ENCODE measurements around the gene RALGDS. TPM values are rescaled to one million over a fixed set of nuclear protein-coding genes. Genes with fewer than 3 reads are reported as not detected.
A peak's percentile ranks its signal among the peaks of the same experiment; 100 is the strongest.

The RALGDS gene
- polyA plus RNA-seq, 1 donor (not counting 4 experiments of a cell fraction or from before 2014, with no cell fraction given) = 22.6 TPM

- DNase-seq (ENCODE audit: low read depth, low spot score) (no peak), FAIRE-seq (no peak)
- H3K9me1 ChIP-seq (ENCODE audit: control insufficient read depth, extremely low read depth, insufficient read depth, low read length) = no peaks in the 10 kb centered on the region
- peak overlapping the region; percentile 3 for H3K9ac ChIP-seq (ENCODE audit: control insufficient read depth, extremely low read depth, insufficient read depth, low read length)
- no peak overlapping the region for H3K4me3 ChIP-seq (ENCODE audit: control insufficient read depth in 2 of 3, extremely low read depth in 1 of 3, insufficient read depth in 2 of 3, low read depth in 1 of 3, low read length in 3 of 3)
- H3K4me2 ChIP-seq (ENCODE audit: control insufficient read depth, extremely low read depth, insufficient read depth, low read depth, low read length) = peak overlapping the region; percentile 87
- peaks cover 0 to 5% of the 10 kb centered on the region in 2 experiments for H3K36me3 ChIP-seq (ENCODE audit: control insufficient read depth in 2 of 2, extremely low read depth in 1 of 2, insufficient read depth in 2 of 2, low read length in 2 of 2)
- H2AFZ ChIP-seq (ENCODE audit: control insufficient read depth, low read length) = no peak overlapping the region
- H3K27ac ChIP-seq (ENCODE audit: control insufficient read depth, insufficient read depth, low read length) = peak overlapping the region; percentile 20
- H3K9me3 ChIP-seq (ENCODE audit: control insufficient read depth, low read depth, low read length) = no peaks in the 10 kb centered on the region
- H3K27me3 ChIP-seq (ENCODE audit: control insufficient read depth, extremely low read depth, insufficient read depth, low read length) = no peaks in the 10 kb centered on the region
- H3K79me2 ChIP-seq (ENCODE audit: control insufficient read depth, insufficient read depth, low read length) = peaks cover 36% of the 10 kb centered on the region
- H4K20me1 ChIP-seq (ENCODE audit: control insufficient read depth, extremely low read depth, insufficient read depth, low read length) = peaks cover 27% of the 10 kb centered on the region
- dilution Hi-C loops (cut with MboI; ENCODE audit: extremely low pct_ligation_motif_present, low sequenced_read_pairs) = no loop called here
- no peak for TF ChIP-seq EZH2 (IDR thresholded peaks at IDR 0.05; ENCODE audit: low read length)
- TF ChIP-seq, protein P1, sequence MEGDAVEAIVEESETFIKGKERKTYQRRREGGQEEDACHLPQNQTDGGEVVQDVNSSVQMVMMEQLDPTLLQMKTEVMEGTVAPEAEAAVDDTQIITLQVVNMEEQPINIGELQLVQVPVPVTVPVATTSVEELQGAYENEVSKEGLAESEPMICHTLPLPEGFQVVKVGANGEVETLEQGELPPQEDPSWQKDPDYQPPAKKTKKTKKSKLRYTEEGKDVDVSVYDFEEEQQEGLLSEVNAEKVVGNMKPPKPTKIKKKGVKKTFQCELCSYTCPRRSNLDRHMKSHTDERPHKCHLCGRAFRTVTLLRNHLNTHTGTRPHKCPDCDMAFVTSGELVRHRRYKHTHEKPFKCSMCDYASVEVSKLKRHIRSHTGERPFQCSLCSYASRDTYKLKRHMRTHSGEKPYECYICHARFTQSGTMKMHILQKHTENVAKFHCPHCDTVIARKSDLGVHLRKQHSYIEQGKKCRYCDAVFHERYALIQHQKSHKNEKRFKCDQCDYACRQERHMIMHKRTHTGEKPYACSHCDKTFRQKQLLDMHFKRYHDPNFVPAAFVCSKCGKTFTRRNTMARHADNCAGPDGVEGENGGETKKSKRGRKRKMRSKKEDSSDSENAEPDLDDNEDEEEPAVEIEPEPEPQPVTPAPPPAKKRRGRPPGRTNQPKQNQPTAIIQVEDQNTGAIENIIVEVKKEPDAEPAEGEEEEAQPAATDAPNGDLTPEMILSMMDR (optimal IDR thresholded peaks at IDR 0.05 in 1 of 3, IDR thresholded peaks at IDR 0.05 in 1 of 3, conservative IDR thresholded peaks at IDR 0.05 in 1 of 3; ENCODE audit: extremely low read depth in 1 of 3, insufficient read depth in 2 of 3, low read length in 3 of 3) = no peak
- peaks cover 22% of the 10 kb centered on the region for H3K4me1 ChIP-seq (ENCODE audit: control insufficient read depth, extremely low read depth, insufficient read depth, low read length)
Measured at GRCh38 chr9:133146746-133147411, 25.8 kb upstream of the RALGDS start.

DNA sequence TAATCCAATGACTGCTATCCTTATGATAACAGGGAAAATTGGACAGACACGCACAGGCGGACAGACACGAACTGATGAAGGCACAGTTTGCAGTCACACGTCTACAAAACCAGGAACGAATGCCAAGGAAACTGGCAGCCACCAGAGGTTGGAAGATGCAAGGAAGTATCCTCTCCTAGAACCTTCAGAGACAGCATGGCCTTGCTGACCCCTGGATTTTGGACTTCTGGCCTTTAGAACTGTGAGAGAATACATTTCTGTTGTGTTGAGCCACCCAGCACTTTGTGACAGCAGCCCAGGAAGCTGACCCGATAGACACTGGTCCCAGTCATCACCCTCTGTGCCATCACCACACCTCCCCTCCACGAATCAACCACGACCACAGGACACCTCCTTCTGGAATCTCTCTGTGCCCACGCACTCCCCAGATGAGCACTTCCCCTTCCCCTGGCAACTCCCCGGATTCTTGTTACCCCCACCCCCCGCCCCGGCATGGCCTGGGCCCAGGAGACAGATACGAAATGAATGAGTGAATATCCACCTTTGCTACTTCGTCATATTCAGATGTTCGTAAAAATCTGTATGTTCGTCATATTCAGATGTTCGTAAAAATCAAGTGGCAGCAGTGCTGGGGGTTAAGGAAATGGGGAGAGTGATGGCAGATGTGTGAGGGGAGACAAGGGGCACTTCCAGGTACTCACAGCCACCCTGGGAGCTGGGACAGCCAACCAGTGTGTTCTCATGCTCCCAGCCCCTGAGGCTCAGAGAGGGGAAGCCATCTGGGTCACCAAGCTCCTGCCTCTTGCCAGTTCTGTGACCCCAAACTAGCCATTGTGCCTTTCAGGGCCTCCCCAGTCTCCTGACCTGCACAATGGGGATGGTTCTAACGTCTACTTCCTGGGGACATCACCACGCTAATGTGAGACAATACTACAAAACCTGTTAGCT is 24.1 kb upstream of the RALGDS start:
- Histone ChIP-seq H2AFZ (ENCODE audit: control insufficient read depth, low read length) (no peak overlapping the region), H4K20me1 (ENCODE audit: control insufficient read depth, extremely low read depth, insufficient read depth, low read length) (peaks cover 36% of the 10 kb centered on the region), H3K4me2 (ENCODE audit: control insufficient read depth, extremely low read depth, insufficient read depth, low read depth, low read length) (peak overlapping the region; percentile 77), H3K27ac (ENCODE audit: control insufficient read depth, insufficient read depth, low read length) (no peak overlapping the region), H3K4me1 (ENCODE audit: control insufficient read depth, extremely low read depth, insufficient read depth, low read length) (peaks cover 22% of the 10 kb centered on the region), H3K9me1 (ENCODE audit: control insufficient read depth, extremely low read depth, insufficient read depth, low read length) (no peaks in the 10 kb centered on the region), H3K9me3 (ENCODE audit: control insufficient read depth, low read depth, low read length) (no peaks in the 10 kb centered on the region), H3K27me3 (ENCODE audit: control insufficient read depth, extremely low read depth, insufficient read depth, low read length) (no peaks in the 10 kb centered on the region), H3K36me3 (ENCODE audit: control insufficient read depth in 2 of 2, extremely low read depth in 1 of 2, insufficient read depth in 2 of 2, low read length in 2 of 2) (peaks cover 0 to 8% of the 10 kb centered on the region in 2 experiments), H3K4me3 (ENCODE audit: control insufficient read depth in 2 of 3, extremely low read depth in 1 of 3, insufficient read depth in 2 of 3, low read depth in 1 of 3, low read length in 3 of 3) (no peak overlapping the region), H3K79me2 (ENCODE audit: control insufficient read depth, insufficient read depth, low read length) (peaks cover 44% of the 10 kb centered on the region), H3K9ac (ENCODE audit: control insufficient read depth, extremely low read depth, insufficient read depth, low read length) (peak overlapping the region; percentile 37)
- FAIRE-seq (no peak), DNase-seq (ENCODE audit: low read depth, low spot score) (no peak)
- TF ChIP-seq, protein P1 (optimal IDR thresholded peaks at IDR 0.05 in 1 of 3, IDR thresholded peaks at IDR 0.05 in 1 of 3, conservative IDR thresholded peaks at IDR 0.05 in 1 of 3; ENCODE audit: extremely low read depth in 1 of 3, insufficient read depth in 2 of 3, low read length in 3 of 3) = no peak
- TF ChIP-seq EZH2 (IDR thresholded peaks at IDR 0.05; ENCODE audit: low read length) = no peak
- dilution Hi-C loops (cut with MboI; ENCODE audit: extremely low pct_ligation_motif_present, low sequenced_read_pairs) = no loop called here
